Activated CD8-positive, alpha-beta T cell treated with anti-CD3 and anti-CD28 coated beads for 36 hours (primary cell): ENCODE data around the gene ACSM6. TPM values are rescaled to one million over a fixed set of nuclear protein-coding genes. Genes with fewer than 3 reads are reported as not detected.

Source experiments
- ATAC-seq: fragments of 200-7000 bp; cut with Tn5 transposase; one replicate; pipeline ENCODE4 v1.10.0; 2021; ENCODE audit warnings: mild to moderate bottlenecking, moderate library complexity
- CTCF ChIA-PET: fragments of 350-600 bp; sonication (Branson Sonifier 250); formaldehyde crosslinking; loops from one replicate; lab custom pipeline; 2021; ENCODE audit warnings: antibody characterized with exemption; lab: Charles Lee
- POLR2A ChIA-PET: fragments of 350-600 bp; sonication (Branson Sonifier 250); formaldehyde crosslinking; loops from one replicate; lab custom pipeline; 2021; ENCODE audit warnings: antibody characterized with exemption; lab: Charles Lee
- DNase-seq: peaks from one replicate; pipeline ENCODE4 v3.0.0-alpha.2; 2020
- H3K27ac Mint-ChIP-seq: one replicate; pipeline ENCODE4 v1.8.0; 2021; ENCODE audit warnings: mild to moderate bottlenecking, mixed read lengths
- H3K27me3 Mint-ChIP-seq: one replicate; pipeline ENCODE4 v1.8.0; 2021; ENCODE audit warnings: mixed read lengths
- H3K36me3 Mint-ChIP-seq: one replicate; pipeline ENCODE4 v1.8.0; 2021; ENCODE audit warnings: low read depth, mixed read lengths
- H3K4me1 Mint-ChIP-seq: one replicate; pipeline ENCODE4 v1.8.0; 2021; ENCODE audit warnings: low read depth, mixed read lengths
- H3K4me3 Mint-ChIP-seq: one replicate; pipeline ENCODE4 v1.8.0; 2021; ENCODE audit warnings: mild to moderate bottlenecking, moderate library complexity, mixed read lengths
- H3K9me3 Mint-ChIP-seq: one replicate; pipeline ENCODE4 v1.8.0; 2021; ENCODE audit warnings: mixed read lengths
- intact Hi-C: fragments of 100-400 bp; cut with micrococcal nuclease; formaldehyde crosslinking; loops from one replicate; pipeline ENCODE4 v1.10.0; 2022
- total RNA-seq, 2 experiments: library from RNA; stranded (reverse); gene quantifications; one replicate each; pipeline ENCODE4 v1.2.3, GENCODE V29; 2021
- TF ChIP-seq, protein P1 (sequence below): fragments of 200-600 bp; IDR thresholded peaks from one replicate; pipeline ENCODE4 v1.8.0; 2022; ENCODE audit warnings: antibody characterized with exemption, mild to moderate bottlenecking

Gene ACSM6
- total RNA-seq, 2 experiments from 2014 or later = not detected

DNA sequence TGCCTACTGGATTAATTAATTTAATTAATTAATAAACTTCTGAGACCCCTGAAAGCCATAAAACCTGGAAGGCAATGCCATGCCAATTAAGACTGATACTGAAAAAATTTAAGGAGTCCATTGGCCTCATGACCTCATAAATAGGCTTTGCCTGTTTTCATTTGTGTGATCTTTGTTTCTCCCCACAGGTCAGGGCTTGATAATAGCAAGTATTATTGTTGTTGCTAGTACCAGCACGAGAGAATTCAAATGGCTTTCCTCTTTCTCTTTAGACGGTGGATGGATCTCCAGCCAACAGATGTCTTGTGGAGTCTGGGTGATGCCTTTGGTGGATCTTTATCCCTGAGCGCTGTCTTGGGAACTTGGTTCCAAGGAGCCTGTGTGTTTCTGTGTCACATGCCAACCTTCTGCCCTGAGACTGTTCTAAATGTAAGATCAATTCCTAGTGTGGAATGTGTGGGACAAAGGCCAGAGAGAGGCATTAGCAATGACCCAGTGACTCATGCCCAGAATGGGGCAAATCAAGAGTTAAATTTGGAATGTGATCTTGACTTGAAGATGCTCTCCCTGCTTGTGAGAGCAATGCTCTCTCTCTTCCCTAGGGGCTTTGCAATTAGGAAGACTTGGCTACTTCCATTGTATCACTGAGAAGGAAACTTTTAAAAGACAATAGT, 17.7 kb downstream of the ACSM6 start:
- POLR2A ChIA-PET = no interaction called here
- ATAC-seq (no peak), DNase-seq (no peak)
- H3K9me3 Mint-ChIP-seq = no peaks in the 10 kb centered on the region
- H3K4me1 Mint-ChIP-seq = no peaks in the 10 kb centered on the region
- CTCF ChIA-PET = no interaction called here
- H3K27me3 Mint-ChIP-seq = no peaks in the 10 kb centered on the region
- intact Hi-C loops = no loop called here
- TF ChIP-seq, protein P1, sequence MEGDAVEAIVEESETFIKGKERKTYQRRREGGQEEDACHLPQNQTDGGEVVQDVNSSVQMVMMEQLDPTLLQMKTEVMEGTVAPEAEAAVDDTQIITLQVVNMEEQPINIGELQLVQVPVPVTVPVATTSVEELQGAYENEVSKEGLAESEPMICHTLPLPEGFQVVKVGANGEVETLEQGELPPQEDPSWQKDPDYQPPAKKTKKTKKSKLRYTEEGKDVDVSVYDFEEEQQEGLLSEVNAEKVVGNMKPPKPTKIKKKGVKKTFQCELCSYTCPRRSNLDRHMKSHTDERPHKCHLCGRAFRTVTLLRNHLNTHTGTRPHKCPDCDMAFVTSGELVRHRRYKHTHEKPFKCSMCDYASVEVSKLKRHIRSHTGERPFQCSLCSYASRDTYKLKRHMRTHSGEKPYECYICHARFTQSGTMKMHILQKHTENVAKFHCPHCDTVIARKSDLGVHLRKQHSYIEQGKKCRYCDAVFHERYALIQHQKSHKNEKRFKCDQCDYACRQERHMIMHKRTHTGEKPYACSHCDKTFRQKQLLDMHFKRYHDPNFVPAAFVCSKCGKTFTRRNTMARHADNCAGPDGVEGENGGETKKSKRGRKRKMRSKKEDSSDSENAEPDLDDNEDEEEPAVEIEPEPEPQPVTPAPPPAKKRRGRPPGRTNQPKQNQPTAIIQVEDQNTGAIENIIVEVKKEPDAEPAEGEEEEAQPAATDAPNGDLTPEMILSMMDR = no peak
- H3K4me3 Mint-ChIP-seq = no peak overlapping the region
- no peaks in the 10 kb centered on the region for H3K36me3 Mint-ChIP-seq
- H3K27ac Mint-ChIP-seq = no peak overlapping the region

DNA sequence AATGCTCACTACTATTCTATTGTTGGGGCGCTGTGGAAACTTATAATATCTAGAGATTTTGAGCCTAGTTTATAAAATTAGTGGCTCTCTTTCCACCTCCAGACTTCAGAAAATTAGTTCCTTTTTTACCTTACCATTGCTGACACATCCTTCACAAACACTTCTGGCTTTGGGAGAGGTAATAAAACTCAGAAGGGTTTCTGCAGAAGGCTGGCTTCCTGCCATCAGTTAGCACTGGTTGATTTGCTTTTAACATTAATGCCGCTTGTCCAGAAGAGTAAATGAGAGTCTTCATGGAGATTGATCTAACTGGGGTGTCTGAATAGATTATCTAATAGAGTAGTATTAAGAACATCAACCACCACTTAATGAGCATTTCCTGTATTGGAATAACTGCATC, 20.3 kb downstream of the ACSM6 start:
- Mint-ChIP-seq H3K27ac (no peak overlapping the region), H3K9me3 (no peaks in the 10 kb centered on the region), H3K4me3 (no peak overlapping the region), H3K27me3 (no peaks in the 10 kb centered on the region), H3K36me3 (no peaks in the 10 kb centered on the region), H3K4me1 (no peaks in the 10 kb centered on the region)
- intact Hi-C loops = no loop called here
- ATAC-seq (no peak), DNase-seq (no peak)
- POLR2A ChIA-PET = no interaction called here
- TF ChIP-seq, protein P1 = no peak
- CTCF ChIA-PET = no interaction called here

- Mint-ChIP-seq H3K27ac (no peak overlapping the region), H3K4me1 (no peaks in the 10 kb centered on the region), H3K9me3 (no peaks in the 10 kb centered on the region), H3K4me3 (no peak overlapping the region), H3K27me3 (no peaks in the 10 kb centered on the region), H3K36me3 (no peaks in the 10 kb centered on the region)
- ChIA-PET CTCF (no interaction called here), POLR2A (no interaction called here)
- TF ChIP-seq, protein P1 = no peak
- no peak for DNase-seq
- intact Hi-C loops = no loop called here
- ATAC-seq = no peak
Measured at GRCh38 chr10:95214793-95215192, 20.8 kb downstream of the ACSM6 start.

DNA sequence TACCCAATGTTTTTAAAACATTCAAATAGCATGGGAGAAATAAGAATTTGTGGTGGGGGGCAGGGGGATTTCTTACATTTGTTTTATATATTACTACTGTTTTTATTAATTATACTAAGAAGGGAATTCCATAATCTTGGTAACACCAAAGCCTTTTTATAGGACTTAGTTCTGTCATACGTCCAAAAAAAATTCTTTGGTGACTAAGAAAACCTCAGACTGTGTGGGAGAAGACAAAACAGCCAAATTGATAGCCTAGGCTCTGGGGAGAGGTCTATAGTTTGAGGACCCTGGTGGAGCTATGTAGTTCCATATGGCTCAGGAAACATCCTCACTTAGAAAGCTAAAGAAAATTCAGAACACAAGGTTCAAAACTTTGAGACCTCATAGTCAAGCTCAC, 23.4 kb downstream of the ACSM6 start:
- POLR2A ChIA-PET = no interaction called here
- Mint-ChIP-seq H3K36me3 (no peaks in the 10 kb centered on the region), H3K27me3 (no peaks in the 10 kb centered on the region), H3K4me1 (no peaks in the 10 kb centered on the region), H3K4me3 (no peak overlapping the region), H3K27ac (no peak overlapping the region), H3K9me3 (no peaks in the 10 kb centered on the region)
- CTCF ChIA-PET = no interaction called here
- intact Hi-C loops = no loop called here
- TF ChIP-seq, protein P1 = no peak
- no peak for ATAC-seq
- no peak for DNase-seq

DNA sequence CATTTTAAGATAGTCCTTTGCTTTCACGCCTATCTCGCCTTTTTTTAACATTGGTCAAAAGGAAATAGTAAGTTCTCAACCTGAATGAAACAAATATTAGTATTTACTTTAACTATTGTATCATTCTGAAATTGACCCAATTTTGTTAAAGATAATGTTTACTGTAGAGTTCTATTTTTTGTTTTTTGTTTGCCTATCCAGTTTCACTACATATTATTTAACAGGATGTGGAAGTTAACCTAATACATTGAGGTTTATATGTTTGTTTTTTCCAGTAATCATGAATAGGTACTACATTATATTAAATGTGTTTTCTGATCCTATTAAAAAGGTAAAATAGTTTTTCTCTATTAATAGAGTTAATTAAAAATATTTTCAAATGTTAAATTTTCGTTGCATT, 26.5 kb downstream of the ACSM6 start:
- Mint-ChIP-seq H3K9me3 (no peaks in the 10 kb centered on the region), H3K36me3 (no peaks in the 10 kb centered on the region), H3K27ac (no peak overlapping the region), H3K4me3 (no peak overlapping the region), H3K27me3 (no peaks in the 10 kb centered on the region), H3K4me1 (no peaks in the 10 kb centered on the region)
- DNase-seq (no peak), ATAC-seq (no peak)
- TF ChIP-seq, protein P1 = no peak
- CTCF ChIA-PET = no interaction called here
- POLR2A ChIA-PET = no interaction called here
- intact Hi-C loops = no loop called here
